GM21447 (cell line): Measurements from ENCODE around the gene PPFIA2.

Source experiments
- ATAC-seq: cut with Tn5 transposase; IDR thresholded peaks from one replicate; pipeline ENCODE4 v1.9.1; 2021; ENCODE audit not compliant: unreplicated experiment

Gene PPFIA2

GRCh38 chr12:81759190-81760051 is at the start of gene PPFIA2:
TSS of gene PPFIA2 (minus strand) at chr12:81759350.
- no peak for ATAC-seq

GRCh38 chr12:81800298-81801148 is 41.4 kb upstream of the PPFIA2 start:
- no peak for ATAC-seq

- ATAC-seq, result no peak
These were observed 39.1 kb upstream of the PPFIA2 start for GRCh38 chr12:81798294-81798693.

GRCh38 chr12:81797100-81797499 is 38.0 kb upstream of the PPFIA2 start:
- ATAC-seq, result no peak

GRCh38 chr12:81792666-81793065 is 33.5 kb upstream of the PPFIA2 start:
- ATAC-seq, result no peak

- ATAC-seq, result no peak
These were observed 20.1 kb upstream of the PPFIA2 start for GRCh38 chr12:81779216-81779615.

- no peak for ATAC-seq
These were observed 19.6 kb upstream of the PPFIA2 start for GRCh38 chr12:81778719-81779118.

GRCh38 chr12:81758421-81759189 is 545 bp downstream of the PPFIA2 start:
- ATAC-seq, result no peak

- no peak for ATAC-seq
These were observed 1.3 kb downstream of the PPFIA2 start for GRCh38 chr12:81757731-81758365.

- no peak for ATAC-seq
These were observed 29.4 kb downstream of the PPFIA2 start for GRCh38 chr12:81729781-81730180.

GRCh38 chr12:81727391-81727790 is 31.8 kb downstream of the PPFIA2 start:
- no peak for ATAC-seq

GRCh38 chr12:81726634-81727033 is 32.5 kb downstream of the PPFIA2 start:
- no peak for ATAC-seq

- ATAC-seq, result no peak
These were observed 35.8 kb downstream of the PPFIA2 start for GRCh38 chr12:81723361-81723760.

GRCh38 chr12:81722004-81722403 is 37.1 kb downstream of the PPFIA2 start:
- no peak for ATAC-seq

GRCh38 chr12:81718616-81719015 is 40.5 kb downstream of the PPFIA2 start:
- ATAC-seq, result no peak

GRCh38 chr12:81712536-81712935 is 46.6 kb downstream of the PPFIA2 start:
- ATAC-seq, result no peak

GRCh38 chr12:81705586-81705985 is 53.6 kb downstream of the PPFIA2 start:
- no peak for ATAC-seq

GRCh38 chr12:81699551-81699950 is 59.6 kb downstream of the PPFIA2 start:
- ATAC-seq, result no peak

- ATAC-seq, result no peak
These were observed 67.1 kb downstream of the PPFIA2 start for GRCh38 chr12:81692008-81692407.

GRCh38 chr12:81683881-81684280 is 75.3 kb downstream of the PPFIA2 start:
- ATAC-seq, result no peak

- no peak for ATAC-seq
These were observed 79.5 kb downstream of the PPFIA2 start for GRCh38 chr12:81679614-81680013.
